Measurements from ENCODE around the gene OSBP2. TPM values are rescaled to one million over a fixed set of nuclear protein-coding genes. Genes with fewer than 3 reads are reported as not detected.

The OSBP2 gene
- polyA plus RNA-seq, 1 donor (not counting 4 experiments of a cell fraction or from before 2014, with no cell fraction given) = 3.0 TPM

GRCh38 chr22:30878516-30879414 is 184.1 kb downstream of the OSBP2 start:
- no peaks in the 10 kb centered on the region for H3K9me3 ChIP-seq (ENCODE audit: control insufficient read depth, low read depth, low read length)
- no peak for FAIRE-seq

GRCh38 chr22:30879415-30879797 is 184.7 kb downstream of the OSBP2 start:
- Histone ChIP-seq H3K9me1 (ENCODE audit: control insufficient read depth, extremely low read depth, insufficient read depth, low read length) (no peaks in the 10 kb centered on the region), H3K4me3 (ENCODE audit: control insufficient read depth in 2 of 3, extremely low read depth in 1 of 3, insufficient read depth in 2 of 3, low read depth in 1 of 3, low read length in 3 of 3) (no peak overlapping the region), H3K4me2 (ENCODE audit: control insufficient read depth, extremely low read depth, insufficient read depth, low read depth, low read length) (no peak overlapping the region), H3K9ac (ENCODE audit: control insufficient read depth, extremely low read depth, insufficient read depth, low read length) (no peak overlapping the region), H4K20me1 (ENCODE audit: control insufficient read depth, extremely low read depth, insufficient read depth, low read length) (no peaks in the 10 kb centered on the region), H3K4me1 (ENCODE audit: control insufficient read depth, extremely low read depth, insufficient read depth, low read length) (peaks cover 3% of the 10 kb centered on the region), H3K27ac (ENCODE audit: control insufficient read depth, insufficient read depth, low read length) (no peak overlapping the region), H3K79me2 (ENCODE audit: control insufficient read depth, insufficient read depth, low read length) (no peaks in the 10 kb centered on the region), H2AFZ (ENCODE audit: control insufficient read depth, low read length) (no peak overlapping the region), H3K27me3 (ENCODE audit: control insufficient read depth, extremely low read depth, insufficient read depth, low read length) (no peaks in the 10 kb centered on the region), H3K9me3 (ENCODE audit: control insufficient read depth, low read depth, low read length) (no peaks in the 10 kb centered on the region), H3K36me3 (ENCODE audit: control insufficient read depth in 2 of 2, extremely low read depth in 1 of 2, insufficient read depth in 2 of 2, low read length in 2 of 2) (peaks cover 0 to 2% of the 10 kb centered on the region in 2 experiments)
- dilution Hi-C loops (cut with MboI; ENCODE audit: extremely low pct_ligation_motif_present, low sequenced_read_pairs) = no loop called here
- DNase-seq (ENCODE audit: low read depth, low spot score) = no peak
- no peak for TF ChIP-seq CTCF (optimal IDR thresholded peaks at IDR 0.05 in 1 of 3, IDR thresholded peaks at IDR 0.05 in 1 of 3, conservative IDR thresholded peaks at IDR 0.05 in 1 of 3; ENCODE audit: extremely low read depth in 1 of 3, insufficient read depth in 2 of 3, low read length in 3 of 3)
- TF ChIP-seq EZH2 (IDR thresholded peaks at IDR 0.05; ENCODE audit: low read length) = no peak
- FAIRE-seq = no peak

More at GRCh38 chr22:30878516-30879414, 184.1 kb downstream of the OSBP2 start:
- DNase-seq (ENCODE audit: low read depth, low spot score) = no peak
- Histone ChIP-seq H2AFZ (ENCODE audit: control insufficient read depth, low read length) (no peak overlapping the region), H4K20me1 (ENCODE audit: control insufficient read depth, extremely low read depth, insufficient read depth, low read length) (no peaks in the 10 kb centered on the region), H3K9me1 (ENCODE audit: control insufficient read depth, extremely low read depth, insufficient read depth, low read length) (no peaks in the 10 kb centered on the region), H3K4me3 (ENCODE audit: control insufficient read depth in 2 of 3, extremely low read depth in 1 of 3, insufficient read depth in 2 of 3, low read depth in 1 of 3, low read length in 3 of 3) (no peak overlapping the region), H3K36me3 (ENCODE audit: control insufficient read depth in 2 of 2, extremely low read depth in 1 of 2, insufficient read depth in 2 of 2, low read length in 2 of 2) (peaks cover 0 to 2% of the 10 kb centered on the region in 2 experiments), H3K9ac (ENCODE audit: control insufficient read depth, extremely low read depth, insufficient read depth, low read length) (no peak overlapping the region), H3K79me2 (ENCODE audit: control insufficient read depth, insufficient read depth, low read length) (no peaks in the 10 kb centered on the region), H3K27ac (ENCODE audit: control insufficient read depth, insufficient read depth, low read length) (no peak overlapping the region), H3K4me2 (ENCODE audit: control insufficient read depth, extremely low read depth, insufficient read depth, low read depth, low read length) (no peak overlapping the region), H3K27me3 (ENCODE audit: control insufficient read depth, extremely low read depth, insufficient read depth, low read length) (no peaks in the 10 kb centered on the region), H3K4me1 (ENCODE audit: control insufficient read depth, extremely low read depth, insufficient read depth, low read length) (peaks cover 3% of the 10 kb centered on the region)
- TF ChIP-seq EZH2 (IDR thresholded peaks at IDR 0.05; ENCODE audit: low read length) (no peak), CTCF (optimal IDR thresholded peaks at IDR 0.05 in 1 of 3, IDR thresholded peaks at IDR 0.05 in 1 of 3, conservative IDR thresholded peaks at IDR 0.05 in 1 of 3; ENCODE audit: extremely low read depth in 1 of 3, insufficient read depth in 2 of 3, low read length in 3 of 3) (no peak)
- dilution Hi-C loops (cut with MboI; ENCODE audit: extremely low pct_ligation_motif_present, low sequenced_read_pairs) = no loop called here

Data from keratinocyte (primary cell).